ENCODE data around the gene CPEB4.

Gene CPEB4

DNA sequence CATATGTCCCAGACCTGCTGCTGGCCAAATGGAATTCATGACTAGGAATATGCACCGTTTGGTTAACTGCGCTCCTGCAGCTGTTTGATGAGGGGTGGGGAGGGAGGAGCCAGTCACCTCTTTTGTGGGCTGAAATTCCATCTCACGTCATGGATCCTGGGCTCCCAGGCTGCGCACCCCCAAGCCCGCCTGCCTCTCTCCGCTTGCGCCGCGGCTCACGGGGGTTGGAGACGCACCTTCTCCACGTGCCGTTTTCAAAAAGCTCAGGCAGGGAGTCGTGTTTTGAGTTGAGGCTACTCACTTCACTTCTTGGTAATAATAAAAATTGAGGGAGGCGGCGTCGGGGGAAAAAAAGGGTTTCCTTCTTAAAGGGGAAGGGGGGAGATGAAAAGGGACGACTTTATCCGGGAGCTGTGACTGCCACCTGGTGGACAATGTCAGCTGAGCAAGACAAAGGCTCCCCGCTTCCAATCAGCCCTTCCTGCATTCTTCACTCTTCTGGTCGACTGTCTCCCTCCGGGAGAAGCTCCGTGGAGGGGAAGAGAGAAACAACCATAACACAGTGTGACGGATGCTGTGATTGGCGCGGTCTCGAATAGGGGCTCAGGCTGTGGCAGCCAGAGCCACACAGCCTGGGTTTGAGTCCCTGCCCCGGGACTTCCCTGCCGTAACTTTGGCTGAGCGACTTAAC is 84.9 kb downstream of the CPEB4 start:
- DNase-seq (ENCODE audit: low read depth in 2 of 2): peak; percentile 57 to 66

DNA sequence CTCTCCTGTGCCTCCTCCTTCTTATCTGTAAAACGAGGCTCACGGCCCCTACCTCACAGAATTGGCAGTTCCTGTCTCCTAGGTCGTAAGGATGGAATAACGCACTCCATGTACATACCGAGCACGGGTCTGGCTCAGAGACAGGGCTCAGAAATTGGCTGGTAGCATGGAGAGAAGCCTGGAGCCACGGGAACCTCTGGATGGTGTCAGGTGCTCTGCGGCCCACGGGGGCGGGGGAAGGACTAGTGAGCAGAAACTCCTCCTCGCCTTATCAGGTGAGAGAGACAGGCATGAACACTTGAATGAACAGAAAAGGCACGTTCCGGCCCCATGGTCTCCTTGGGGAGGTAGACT is 85.4 kb downstream of the CPEB4 start:
- no peak for DNase-seq (ENCODE audit: low read depth in 2 of 2)

DNA sequence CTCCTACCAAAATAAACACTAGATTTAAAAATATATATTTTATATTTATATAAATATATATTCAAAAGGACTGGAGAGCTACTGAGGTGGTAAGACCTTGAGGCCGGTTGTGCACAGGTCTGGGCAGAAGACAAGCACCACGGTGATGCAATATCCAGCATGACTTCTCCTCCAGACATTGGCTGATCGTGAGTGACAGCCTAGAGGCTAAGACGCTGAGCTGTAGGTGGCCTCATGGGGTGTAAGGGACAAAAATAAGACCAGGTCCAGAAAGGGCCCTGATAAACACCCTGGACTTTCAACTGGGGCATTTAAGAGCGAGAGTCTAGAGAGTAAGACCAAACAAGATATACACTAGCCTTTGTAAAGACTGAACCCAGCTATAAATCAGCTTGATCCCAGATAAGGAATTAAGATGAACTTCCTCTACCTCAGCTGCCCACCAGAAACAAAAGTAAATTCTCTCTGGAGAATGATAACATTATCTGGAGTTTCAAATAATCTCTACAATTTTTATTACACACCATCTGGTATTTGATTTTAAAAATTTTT is 86.6 kb downstream of the CPEB4 start:
- DNase-seq (ENCODE audit: low read depth in 2 of 2): no peak

DNA sequence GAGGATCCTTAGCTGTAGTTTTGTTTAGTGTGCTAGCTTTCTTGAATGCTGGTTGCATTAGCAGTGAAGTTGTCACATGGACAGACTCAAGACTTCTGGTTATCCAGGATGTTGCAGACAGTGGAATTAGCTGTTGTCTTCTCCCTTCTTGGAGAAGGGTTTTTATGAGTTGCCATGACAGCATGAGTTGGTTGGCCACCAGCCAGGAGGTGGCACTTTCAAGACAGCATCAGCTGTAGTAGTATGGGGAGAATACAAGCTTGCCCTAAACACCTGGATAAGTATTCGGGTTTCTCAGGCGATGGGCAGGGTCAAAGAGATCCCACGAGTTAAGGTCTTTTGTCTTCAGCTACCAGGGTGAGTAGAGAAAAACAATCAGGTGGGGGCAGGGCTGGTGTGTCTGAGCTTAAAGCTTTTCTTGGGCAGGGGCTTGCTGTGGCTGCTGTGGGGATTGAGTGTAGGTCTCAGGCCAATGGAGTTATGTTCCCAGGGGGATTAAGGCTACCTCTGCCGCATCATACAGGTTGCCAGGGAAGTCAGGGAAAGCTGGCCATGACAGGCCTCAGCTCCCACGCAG is 93.1 kb downstream of the CPEB4 start:
- DNase-seq (ENCODE audit: low read depth in 2 of 2): no peak

DNA sequence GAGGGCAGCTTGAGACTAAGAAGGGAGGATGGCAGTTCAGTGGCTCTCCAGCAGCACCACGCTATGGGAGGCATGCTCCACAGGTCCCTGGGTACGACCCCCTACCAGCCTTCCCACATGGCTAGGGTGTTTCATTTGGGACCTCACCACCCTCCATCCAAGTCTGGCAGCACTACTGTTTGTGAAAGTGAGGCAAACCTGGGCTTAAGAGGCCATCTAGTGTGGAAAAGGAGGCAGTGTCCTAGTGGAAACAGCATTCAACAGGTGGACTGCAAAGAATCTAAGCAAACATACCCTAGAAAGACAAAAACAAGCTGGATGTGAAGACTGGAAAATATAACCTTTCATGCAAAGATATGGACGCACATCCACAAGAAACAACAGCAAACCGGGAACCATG is 96.1 kb downstream of the CPEB4 start:
- no peak for DNase-seq (ENCODE audit: low read depth in 2 of 2)

DNA sequence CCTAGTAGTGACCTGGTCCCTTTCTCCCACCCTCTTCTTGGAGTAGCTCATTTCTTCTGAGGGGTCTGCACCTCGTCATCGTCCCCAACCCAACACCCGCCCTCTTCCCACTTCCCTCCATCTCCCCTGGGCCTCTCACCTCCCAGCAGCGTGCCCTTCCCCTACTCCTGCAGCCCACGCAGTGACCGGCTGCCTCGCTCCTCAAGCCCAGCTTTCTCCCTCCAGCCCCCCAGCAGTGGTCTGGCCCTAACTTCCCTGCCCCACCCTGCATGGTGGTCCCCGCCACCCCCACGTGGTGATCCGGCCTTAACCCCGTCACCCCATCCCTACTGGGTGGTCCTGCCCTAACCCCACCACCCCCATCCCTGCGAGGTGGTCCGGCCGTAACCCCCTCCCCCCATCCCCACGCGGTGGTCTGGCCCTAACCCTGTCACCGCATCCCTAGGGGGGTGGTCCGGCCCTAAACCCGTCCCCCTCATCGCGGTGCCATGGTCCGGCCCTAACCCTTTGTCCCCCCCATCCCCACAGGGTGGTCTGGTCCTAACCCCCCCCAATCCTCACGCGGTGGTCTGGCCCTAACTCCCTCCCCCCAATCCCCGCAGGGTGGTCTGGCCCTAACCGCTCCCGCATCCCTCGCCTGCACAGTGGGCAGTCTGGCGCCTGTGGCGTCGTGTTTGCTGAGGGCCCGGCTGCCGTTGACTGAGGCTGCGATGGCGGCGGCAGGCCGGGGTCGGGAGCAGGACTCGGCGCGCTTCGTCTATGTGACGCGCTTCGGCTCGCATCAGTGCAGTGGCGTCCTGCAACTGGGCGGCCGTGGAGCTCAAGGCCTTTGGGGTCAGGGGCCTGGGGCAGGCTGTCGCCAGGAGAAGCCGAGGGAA is 100.6 kb downstream of the CPEB4 start, which contains the start of gene C5orf47:
TSS of gene C5orf47 (plus strand) at position 617 of the 878 bp plus-strand sequence. CDS start at position 711, 94 bp downstream.
- DNase-seq (ENCODE audit: low read depth in 2 of 2): no peak

DNA sequence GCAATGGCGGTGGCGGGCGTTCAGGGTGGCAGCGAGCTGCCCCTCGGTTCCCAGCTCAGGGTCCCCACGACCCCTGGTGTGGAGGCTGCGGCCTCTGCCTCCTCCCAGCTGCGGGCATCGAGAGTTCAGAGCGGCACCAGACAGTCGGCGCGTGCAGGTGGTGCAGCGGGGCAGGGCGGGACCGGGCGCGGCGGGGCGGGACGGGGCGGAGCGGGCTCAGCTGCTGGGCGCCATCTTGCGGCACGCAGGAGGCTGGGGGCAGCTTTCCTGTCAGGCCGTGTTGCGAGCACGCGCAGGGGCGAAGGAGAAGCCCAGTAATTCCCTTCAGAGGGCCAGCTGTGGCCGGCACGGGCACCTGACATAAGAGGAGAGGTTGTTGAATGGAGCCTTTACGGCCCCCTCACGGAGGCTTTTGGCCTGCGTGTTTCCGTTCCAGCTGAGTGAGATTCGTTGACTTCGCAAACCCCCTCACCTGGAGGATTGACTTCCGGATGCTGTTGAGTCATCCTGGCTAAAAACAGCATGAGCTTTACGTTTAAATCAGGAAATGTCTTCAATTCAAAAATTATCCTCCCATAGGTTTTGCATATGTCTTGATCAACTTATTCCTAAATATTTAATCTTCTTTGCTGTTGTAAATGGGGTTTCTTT is 101.4 kb downstream of the CPEB4 start:
- no peak for DNase-seq (ENCODE audit: low read depth in 2 of 2)

DNA sequence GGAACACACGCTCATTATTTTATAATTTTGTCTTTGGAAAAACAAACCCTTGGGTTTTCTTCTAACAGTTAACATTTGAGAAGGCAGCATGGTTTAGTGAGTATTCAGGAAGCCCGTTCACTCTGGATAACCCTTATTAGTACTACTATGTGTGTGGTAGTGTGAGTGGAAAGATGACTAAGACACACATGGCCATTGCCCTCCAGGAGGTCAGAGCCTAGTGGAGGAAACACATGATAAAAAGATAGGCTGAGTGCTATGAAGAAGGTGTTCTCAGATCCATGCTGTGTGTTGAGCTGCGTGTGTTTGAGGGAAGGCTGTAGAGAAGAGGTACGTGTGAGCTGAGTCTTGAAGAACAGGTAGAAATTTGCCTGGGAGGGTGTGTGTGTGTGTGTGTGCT is 109.2 kb downstream of the CPEB4 start:
- no peak for DNase-seq (ENCODE audit: low read depth in 2 of 2)

DNA sequence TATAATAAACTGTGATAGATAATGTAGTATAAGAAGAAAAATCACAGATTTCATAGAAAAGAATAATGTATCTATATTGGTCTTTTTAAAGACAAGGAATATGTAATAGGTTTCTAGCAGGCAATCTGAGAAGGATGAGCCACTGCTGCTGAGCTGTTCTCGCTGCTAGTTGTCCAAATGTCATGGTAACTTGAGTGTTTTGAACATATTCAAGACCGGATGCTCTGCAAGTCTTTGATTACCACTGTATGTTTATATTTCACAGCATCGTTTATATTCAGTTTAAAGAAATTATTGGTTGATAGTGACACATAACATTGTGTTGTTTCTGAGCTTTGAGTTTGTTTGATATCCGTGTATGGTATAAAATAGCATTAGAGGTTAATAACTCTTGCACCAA is 110.4 kb downstream of the CPEB4 start:
- DNase-seq (ENCODE audit: low read depth in 2 of 2): no peak

DNA sequence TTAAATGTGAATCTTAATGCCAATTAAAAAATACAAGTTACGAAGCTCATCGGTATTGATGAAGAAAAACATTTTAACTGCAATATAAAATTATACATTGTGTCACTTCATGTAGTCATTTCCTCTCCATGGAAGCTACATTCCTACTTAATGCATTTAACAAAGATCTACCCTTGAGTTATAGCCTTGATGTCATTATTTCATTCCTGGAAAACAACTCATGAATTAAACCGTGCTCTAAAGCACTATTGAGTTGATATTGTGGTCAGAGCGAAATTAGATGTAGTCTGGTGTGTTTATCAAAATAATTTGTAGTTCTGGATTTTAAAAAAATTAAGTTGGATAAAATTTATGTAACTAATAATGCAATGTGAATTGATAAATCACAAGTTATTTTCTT is 111.9 kb downstream of the CPEB4 start:
- no peak for DNase-seq (ENCODE audit: low read depth in 2 of 2)

DNA sequence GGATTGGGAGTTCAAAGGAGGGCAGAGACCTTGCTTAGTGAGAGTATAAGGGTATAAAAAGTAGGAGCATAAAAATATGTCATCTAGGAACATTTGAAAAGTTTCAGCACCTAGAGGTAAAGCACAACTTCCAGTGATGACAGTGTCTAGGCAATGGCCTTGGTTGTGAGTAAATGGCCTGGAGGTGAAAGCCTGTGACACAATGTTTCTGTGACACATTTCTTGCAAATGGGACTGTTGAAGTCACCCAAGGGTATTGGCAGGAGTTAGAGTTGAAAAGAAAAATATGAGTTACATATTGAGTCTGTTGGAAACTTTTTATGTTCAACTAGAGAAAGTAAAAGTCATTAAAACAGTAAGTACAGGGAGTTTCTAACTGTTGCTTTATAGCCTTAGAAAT is 115.6 kb downstream of the CPEB4 start:
- no peak for DNase-seq (ENCODE audit: low read depth in 2 of 2)

DNA sequence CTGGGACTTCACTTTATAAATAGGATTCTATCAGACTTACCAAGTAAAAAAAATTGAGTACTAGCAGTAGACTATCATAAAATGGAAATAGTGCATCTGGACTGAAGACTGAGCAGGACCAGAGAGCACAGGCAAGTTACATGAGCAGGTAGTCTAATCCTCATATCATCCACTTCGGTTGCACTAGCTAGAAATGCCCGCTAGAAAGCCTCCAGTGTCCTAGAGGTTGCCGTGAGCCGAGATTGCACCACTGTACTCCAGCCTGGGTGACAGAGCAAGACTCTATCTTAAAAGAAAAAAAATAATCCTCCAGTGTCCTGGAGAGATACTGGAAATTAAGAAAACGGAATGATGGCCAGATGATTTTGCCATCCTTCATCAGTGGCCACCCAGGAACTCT is 120.8 kb downstream of the CPEB4 start:
- no peak for DNase-seq (ENCODE audit: low read depth in 2 of 2)

DNA sequence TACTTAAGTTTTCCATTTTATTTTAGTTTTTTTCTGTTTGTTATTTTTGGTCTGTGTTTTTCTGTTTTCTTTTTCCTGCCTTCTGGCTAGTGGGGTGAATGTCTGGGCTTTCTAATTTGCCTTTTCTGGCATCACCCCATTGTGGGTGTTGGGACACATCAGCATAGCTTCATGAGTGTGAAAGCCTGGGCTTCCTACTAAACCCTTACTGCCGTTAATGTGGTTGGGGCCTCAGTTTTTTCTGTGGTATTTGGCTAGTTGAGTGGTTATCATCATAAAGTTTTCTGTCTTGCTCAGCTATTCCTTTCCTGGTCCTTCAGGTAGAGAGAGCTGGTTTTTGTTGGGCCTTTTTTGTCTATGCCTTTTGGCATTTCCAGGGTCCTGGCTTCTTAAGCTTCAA is 122.2 kb downstream of the CPEB4 start:
- no peak for DNase-seq (ENCODE audit: low read depth in 2 of 2)

DNA sequence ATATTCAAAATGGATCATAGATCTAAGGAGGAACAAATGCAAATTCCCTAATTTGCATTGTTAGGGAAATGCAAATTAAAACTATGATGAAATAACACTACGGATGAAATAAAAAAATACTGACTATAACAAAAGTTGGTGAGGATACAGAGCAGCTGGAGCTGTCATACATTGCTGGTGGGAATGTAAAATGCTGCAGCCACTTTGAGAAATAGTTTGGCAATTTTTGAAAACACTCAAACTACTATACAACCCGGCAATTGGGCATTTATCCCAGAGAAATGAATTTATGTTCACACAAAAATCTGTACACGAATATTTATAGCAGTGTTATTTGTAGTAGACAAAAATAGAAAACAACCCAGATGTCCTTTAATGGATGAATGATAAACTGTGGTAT is 123.3 kb downstream of the CPEB4 start:
- DNase-seq (ENCODE audit: low read depth in 2 of 2): no peak
